HG02981 (cell line): Measurements from ENCODE around the gene TNRC6C.

ENCODE experiments used
- ATAC-seq: cut with Tn5 transposase; IDR thresholded peaks from one replicate; pipeline ENCODE4 v1.9.1; 2021; ENCODE audit warnings: mild to moderate bottlenecking, moderate library complexity; ENCODE audit not compliant: unreplicated experiment

TNRC6C gene

GRCh38 chr17:78006338-78006737, 47.8 kb downstream of the TNRC6C start:
- ATAC-seq, result no peak

GRCh38 chr17:78007647-78008046, 49.1 kb downstream of the TNRC6C start:
- ATAC-seq, result no peak

GRCh38 chr17:78010759-78011158, 52.3 kb downstream of the TNRC6C start:
- no peak for ATAC-seq

DNA sequence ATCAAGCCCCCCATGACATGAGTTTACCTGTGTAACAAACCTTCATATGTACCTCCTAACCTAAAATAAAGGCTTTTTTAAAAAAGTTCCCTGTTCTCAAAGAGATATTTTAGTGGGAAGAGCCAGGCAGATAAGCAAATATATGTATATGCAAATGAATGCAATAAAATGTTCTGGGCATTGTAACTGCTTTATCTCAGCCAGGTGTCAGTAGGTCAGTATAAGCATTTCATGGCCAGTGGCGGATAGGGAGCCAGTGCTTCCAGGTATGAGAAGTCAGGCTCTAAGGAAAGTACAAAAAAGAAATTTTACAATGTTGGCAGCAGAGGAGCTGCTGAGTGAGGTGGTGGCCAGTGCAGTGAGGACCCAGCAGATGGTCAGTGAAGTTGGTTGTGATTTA, 53.9 kb downstream of the TNRC6C start:
- ATAC-seq, result no peak

DNA sequence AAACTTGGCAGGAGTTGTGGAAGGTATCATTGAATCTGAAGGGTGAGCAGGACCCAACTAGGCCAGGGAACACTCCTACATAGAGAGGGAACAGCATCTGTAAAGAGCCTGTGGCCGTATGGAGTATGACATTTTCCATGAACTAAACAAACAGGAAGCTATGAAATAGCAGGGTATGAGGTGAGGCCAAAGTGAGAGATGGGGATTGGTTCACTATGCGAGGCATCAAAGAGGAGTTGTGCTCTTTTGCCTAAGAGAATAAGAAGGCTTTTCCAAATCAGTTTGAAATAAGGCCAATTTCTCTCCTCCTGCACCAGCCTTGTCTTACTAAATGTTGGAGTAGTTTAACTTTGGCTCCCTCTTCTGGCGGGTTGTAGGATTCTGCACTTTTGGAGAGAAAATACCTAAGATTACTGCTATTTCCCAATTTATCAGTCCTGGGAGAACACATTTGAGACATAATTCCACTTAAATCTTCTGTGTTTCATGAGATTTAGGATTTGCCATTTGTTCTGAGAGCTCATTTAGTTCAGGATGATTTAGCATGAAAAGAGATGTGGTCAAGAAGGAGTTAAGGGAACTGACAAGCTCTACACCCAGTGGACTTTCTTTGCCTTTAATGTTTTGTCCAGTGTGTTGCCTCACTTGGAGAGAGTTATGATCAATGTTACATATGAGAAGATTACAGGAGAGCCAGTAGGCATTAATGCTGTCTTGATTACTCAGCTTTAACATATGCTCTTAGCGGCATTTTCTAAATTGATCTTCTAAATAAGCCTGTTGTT, 55.4 kb downstream of the TNRC6C start:
- ATAC-seq, result no peak

GRCh38 chr17:78014646-78015045, 56.1 kb downstream of the TNRC6C start:
- ATAC-seq, result no peak

- ATAC-seq, result no peak
Measured at GRCh38 chr17:78016852-78017251, 58.3 kb downstream of the TNRC6C start.

DNA sequence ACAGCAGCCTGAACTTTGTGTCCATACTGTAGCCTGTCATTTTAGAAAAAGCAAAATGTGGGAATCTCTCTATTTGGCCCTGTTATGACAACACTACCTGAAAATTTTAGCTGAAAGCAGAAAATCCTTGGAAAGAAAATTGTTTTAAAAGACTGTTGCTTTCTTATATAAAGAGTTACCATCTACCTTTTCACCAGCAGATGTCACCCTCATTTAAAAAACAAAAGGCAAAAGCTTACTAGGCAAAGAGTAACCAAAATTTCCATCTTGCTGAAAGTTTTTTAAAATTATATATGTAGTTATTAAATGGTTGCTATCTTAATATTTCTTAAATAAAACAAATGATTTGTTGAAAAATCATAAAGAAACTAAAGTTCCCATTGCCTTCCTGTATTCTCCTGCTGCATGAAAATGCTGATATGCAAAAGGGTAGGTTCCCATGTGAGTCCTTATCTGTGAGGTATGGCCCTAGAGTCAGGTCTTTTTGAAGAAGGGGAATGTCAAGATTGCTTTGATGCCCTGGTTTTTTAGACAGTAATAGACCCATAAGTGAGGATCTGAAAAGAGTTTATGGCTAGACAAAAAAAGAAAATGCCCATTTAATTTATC, 61.0 kb downstream of the TNRC6C start:
- no peak for ATAC-seq

- ATAC-seq, result no peak
Measured at GRCh38 chr17:78019976-78020716, 61.6 kb downstream of the TNRC6C start.

GRCh38 chr17:78020717-78021108, 62.2 kb downstream of the TNRC6C start:
- no peak for ATAC-seq

GRCh38 chr17:78022425-78022824, 63.9 kb downstream of the TNRC6C start:
- no peak for ATAC-seq

DNA sequence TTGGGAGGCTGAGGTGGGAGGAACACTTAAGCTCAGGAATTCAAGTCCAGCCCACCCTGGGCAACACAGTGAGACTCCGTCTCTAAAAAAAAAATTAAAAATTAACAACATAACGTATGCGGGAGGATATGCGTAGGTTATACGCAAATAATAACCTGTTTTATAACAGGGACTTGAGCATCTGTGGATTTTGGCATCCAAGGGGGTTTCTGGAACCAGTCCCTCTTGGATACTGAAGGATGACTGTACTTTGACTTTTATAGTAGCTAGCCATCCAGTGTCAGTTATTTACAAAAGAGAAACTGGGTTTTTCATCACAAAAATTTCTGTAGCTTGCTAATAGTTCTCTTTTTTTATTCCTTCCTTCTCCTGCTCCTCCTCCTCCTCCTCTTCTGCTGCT, 64.5 kb downstream of the TNRC6C start:
- ATAC-seq, result no peak

GRCh38 chr17:78026381-78026780, 67.9 kb downstream of the TNRC6C start:
- ATAC-seq, result no peak

DNA sequence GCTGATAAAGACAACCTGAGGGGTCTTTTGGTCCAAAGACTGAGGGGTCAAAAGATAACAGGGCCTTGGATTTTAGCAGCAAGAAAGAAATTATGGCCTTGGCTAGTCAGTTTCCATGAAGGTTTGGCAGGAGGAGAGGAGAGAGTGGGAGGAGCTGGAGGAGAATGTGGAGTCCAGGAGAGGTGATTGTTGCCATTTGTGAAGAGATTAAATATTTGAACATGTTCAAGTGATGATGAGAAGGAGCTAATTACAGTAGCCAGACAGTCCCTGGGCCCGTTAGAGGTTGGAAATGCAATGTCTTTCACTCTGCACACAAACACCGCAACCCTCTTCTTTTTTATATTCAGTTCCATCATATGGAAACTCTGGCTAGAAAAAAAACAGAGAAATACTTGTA, 68.6 kb downstream of the TNRC6C start:
- no peak for ATAC-seq

- ATAC-seq, result no peak
Measured at GRCh38 chr17:78029697-78030096, 71.2 kb downstream of the TNRC6C start.

DNA sequence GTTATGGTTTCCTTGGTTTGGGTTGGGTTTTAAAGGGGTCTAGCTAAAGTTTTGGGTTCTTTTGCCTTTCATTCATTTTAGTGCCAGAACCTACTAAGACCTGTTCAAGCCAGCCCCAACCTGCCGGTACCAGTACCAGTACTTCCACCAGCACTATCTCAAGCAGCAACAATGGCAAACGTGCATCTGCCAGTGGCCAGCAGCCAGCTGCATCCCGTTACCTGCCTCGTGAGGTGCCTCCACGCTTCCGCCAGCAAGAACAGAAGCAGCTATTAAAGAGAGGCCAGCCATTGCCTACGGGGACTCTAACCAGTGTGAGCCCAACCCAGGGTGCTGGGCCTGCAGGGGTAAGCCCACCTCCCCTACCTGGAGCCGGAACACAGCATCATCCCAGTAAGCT, 72.9 kb downstream of the TNRC6C start:
- no peak for ATAC-seq

GRCh38 chr17:78032166-78032565, 73.7 kb downstream of the TNRC6C start:
- ATAC-seq, result no peak

- no peak for ATAC-seq
Measured at GRCh38 chr17:78034429-78035091, 76.1 kb downstream of the TNRC6C start.

- no peak for ATAC-seq
Measured at GRCh38 chr17:78037280-78037679, 78.8 kb downstream of the TNRC6C start.

DNA sequence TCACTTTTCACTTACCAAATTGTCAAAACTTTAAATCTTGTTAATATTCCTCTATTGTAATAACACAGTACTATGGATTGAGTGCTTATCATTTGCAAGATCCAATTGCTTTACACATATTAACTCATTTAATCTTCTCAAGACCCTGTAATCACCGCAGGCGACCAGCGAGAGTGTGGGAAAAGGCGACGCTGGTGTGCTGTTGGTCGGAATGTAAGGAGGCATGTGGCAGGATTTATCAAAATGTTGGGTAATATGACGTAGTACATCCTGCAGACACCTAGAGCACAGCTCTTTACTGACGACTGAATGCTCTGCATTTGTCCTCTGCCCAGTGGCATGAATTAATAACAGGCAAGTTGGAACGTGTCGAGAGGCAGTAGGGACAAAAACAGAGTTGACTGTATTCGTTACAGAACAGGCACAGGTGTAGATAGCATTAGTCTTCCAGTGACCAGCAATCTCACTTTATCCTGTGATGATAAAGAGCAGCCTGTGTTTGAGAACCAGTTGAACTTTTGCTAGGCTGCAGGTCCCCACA, 80.3 kb downstream of the TNRC6C start:
- ATAC-seq, result no peak

GRCh38 chr17:78039581-78039980, 81.1 kb downstream of the TNRC6C start:
- no peak for ATAC-seq
